Hippocampal formation (tissue), 2 donors: ENCODE measurements around the gene LINC01488.

ENCODE experiments used
- DNase-seq, 2 donors: peaks; one replicate each; lab custom pipeline; 2025; lab: John Stamatoyannopoulos, UW

LINC01488 gene

GRCh38 chr11:69445131-69445470 is 36.4 kb upstream of the LINC01488 start:
- DNase-seq: no peak

GRCh38 chr11:69446108-69446507 is 35.4 kb upstream of the LINC01488 start:
- DNase-seq: no peak

GRCh38 chr11:69447786-69448185 is 33.7 kb upstream of the LINC01488 start:
- DNase-seq: no peak

- no peak for DNase-seq
These were observed 32.8 kb upstream of the LINC01488 start for GRCh38 chr11:69448471-69449284.

GRCh38 chr11:69449320-69450063 is 32.0 kb upstream of the LINC01488 start:
- DNase-seq: no peak

- no peak for DNase-seq
These were observed 31.2 kb upstream of the LINC01488 start for GRCh38 chr11:69450064-69450856.

GRCh38 chr11:69450857-69451220 is 30.6 kb upstream of the LINC01488 start:
- DNase-seq: no peak

- no peak for DNase-seq
These were observed 30.2 kb upstream of the LINC01488 start for GRCh38 chr11:69451289-69451688.

GRCh38 chr11:69452206-69452987 is 29.1 kb upstream of the LINC01488 start:
- DNase-seq: no peak

GRCh38 chr11:69453151-69453550 is 28.3 kb upstream of the LINC01488 start:
- DNase-seq: no peak

GRCh38 chr11:69454018-69454417 is 27.4 kb upstream of the LINC01488 start:
- DNase-seq: no peak

GRCh38 chr11:69455969-69456368 is 25.5 kb upstream of the LINC01488 start:
- no peak for DNase-seq

- no peak for DNase-seq
These were observed 24.8 kb upstream of the LINC01488 start for GRCh38 chr11:69456712-69457111.

GRCh38 chr11:69459848-69460539 is 21.5 kb upstream of the LINC01488 start:
- DNase-seq: no peak

GRCh38 chr11:69460540-69461257 is 20.8 kb upstream of the LINC01488 start:
- no peak for DNase-seq

GRCh38 chr11:69461272-69461962 is 20.0 kb upstream of the LINC01488 start:
- DNase-seq: no peak

GRCh38 chr11:69462106-69462951 is 19.1 kb upstream of the LINC01488 start:
- DNase-seq: no peak

- DNase-seq: no peak
These were observed 18.1 kb upstream of the LINC01488 start for GRCh38 chr11:69463181-69463994.
